Subcutaneous abdominal adipose tissue (tissue), 5 donors: Measurements from ENCODE around the gene MYO10.

Experiments
- H3K27ac ChIP-seq: one replicate; pipeline ENCODE4 v1.7.0; 2013; ENCODE audit warnings: low read depth, mild to moderate bottlenecking, inconsistent platforms, low read length, moderate library complexity
- H3K27me3 ChIP-seq, 5 donors: one replicate each; pipeline ENCODE4 v1.7.0; 2013; ENCODE audit warnings: low read length in 5 of 5, inconsistent platforms in 1 of 5; ENCODE audit not compliant: control insufficient read depth in 5 of 5, insufficient read depth in 4 of 5
- H3K36me3 ChIP-seq, 5 donors: one replicate each; pipeline ENCODE4 v1.7.0; 2013; ENCODE audit warnings: low read length in 5 of 5; ENCODE audit not compliant: control insufficient read depth in 5 of 5, insufficient read depth in 5 of 5
- H3K4me1 ChIP-seq, 5 donors: one replicate each; pipeline ENCODE4 v1.7.0; 2013; ENCODE audit warnings: low read length in 5 of 5, mild to moderate bottlenecking in 3 of 5, moderate library complexity in 1 of 5; ENCODE audit not compliant: control insufficient read depth in 5 of 5, insufficient read depth in 5 of 5
- H3K4me3 ChIP-seq, 5 donors: one replicate each; pipeline ENCODE4 v1.7.0; 2013; ENCODE audit warnings: low read length in 5 of 5, low read depth in 1 of 5
- H3K9ac ChIP-seq, 5 donors: one replicate each; pipeline ENCODE4 v1.7.0; 2013; ENCODE audit warnings: low read length in 5 of 5, mild to moderate bottlenecking in 4 of 5, moderate library complexity in 3 of 5
- H3K9me3 ChIP-seq, 5 donors: one replicate each; pipeline ENCODE4 v1.7.0; 2013; ENCODE audit warnings: low read length in 5 of 5; ENCODE audit not compliant: control insufficient read depth in 5 of 5
- donor health status: healthy.
- donor health status: healthy.
- donor health status: healthy.
- donor health status: healthy.
- donor health status: healthy.

MYO10 gene

DNA sequence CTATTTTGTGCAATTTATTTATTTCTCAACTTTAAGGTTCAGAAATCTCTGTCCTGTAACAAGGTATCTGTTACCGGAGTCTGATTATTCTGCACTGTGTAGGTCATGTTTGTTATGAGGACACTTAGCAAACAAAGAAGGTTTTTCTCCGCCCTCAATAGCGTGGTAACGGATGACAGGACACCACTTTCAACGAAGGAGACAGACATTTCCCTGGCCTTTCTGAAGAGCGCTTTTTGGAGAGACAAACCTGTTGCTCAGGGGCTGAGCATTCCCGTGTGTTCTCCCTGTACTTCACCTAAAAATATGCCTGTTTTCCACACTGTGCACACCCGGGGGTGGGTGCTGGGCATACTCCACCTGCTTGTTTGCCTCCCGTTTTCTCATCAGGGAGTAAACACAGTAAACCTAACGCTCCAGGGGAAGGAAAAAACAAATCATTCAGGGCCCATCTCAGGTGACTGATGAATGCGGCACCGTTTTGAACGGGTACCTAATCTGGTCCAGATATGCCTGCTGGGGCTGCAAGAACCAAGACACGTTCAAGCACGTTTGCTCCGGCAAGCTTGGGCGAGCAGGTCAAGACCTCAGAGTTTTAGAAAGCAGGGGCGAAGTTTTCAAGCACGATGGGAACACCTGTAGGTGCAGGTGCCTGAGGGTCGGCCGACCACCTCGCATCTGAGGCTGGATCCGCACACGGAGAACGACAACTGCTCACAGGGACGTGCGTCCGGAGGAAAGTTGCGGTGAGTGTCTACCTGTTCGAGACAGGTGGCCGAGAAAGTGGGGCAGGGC lies 320.1 kb downstream of the MYO10 start:
- Histone ChIP-seq H3K9me3 (no peaks in the 10 kb centered on the region), H3K4me1 (peaks cover 0 to 31% (median 21%) of the 10 kb centered on the region in 5 donors), H3K27me3 (no peaks in the 10 kb centered on the region), H3K27ac (no peak overlapping the region), H3K4me3 (peak overlapping the region; percentile 65 to 85 (median 71)), H3K36me3 (no peaks in the 10 kb centered on the region), H3K9ac (peak overlapping the region; percentile 41 to 75 (median 52))

DNA sequence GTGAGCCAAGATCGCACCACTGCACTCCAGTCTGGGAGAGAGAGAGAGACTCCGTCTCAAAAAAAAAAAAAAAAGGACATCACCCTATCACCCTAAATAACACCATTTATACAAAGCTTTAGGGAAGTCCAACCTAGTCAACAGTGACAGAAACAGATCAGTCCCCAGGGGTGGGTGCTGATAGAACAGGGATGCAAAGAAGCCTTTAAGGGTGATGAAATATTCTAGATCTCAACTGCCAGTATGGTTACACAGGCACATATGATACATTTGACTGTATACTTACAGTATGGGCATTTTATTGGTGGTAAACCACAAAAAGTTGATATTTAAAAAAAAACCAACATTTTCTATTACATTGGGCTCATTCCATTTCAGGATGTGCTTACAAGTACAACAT lies 324.1 kb downstream of the MYO10 start:
- Histone ChIP-seq H3K27me3 (no peaks in the 10 kb centered on the region), H3K4me3 (no peak overlapping the region), H3K9me3 (no peaks in the 10 kb centered on the region), H3K27ac (no peak overlapping the region), H3K36me3 (no peaks in the 10 kb centered on the region), H3K9ac (no peak overlapping the region), H3K4me1 (peaks cover 0 to 19% (median 11%) of the 10 kb centered on the region in 5 donors)
